Measurements from ENCODE around the gene FAM114A2. TPM values are rescaled to one million over a fixed set of nuclear protein-coding genes. Genes with fewer than 3 reads are reported as not detected.
A peak's percentile ranks its signal among the peaks of the same experiment; 100 is the strongest.

FAM114A2 gene
- total and polyA plus RNA-seq, 8 donors, result 4.9 to 25.9 (median 11.2) TPM

- Histone ChIP-seq H3K27ac (no peak overlapping the region), H3K4me3 (no peak overlapping the region), H3K36me3 (peaks cover 0 to 13% (median 6%) of the 10 kb centered on the region in 4 donors), H3K9me3 (no peaks in the 10 kb centered on the region), H3K27me3 (no peaks in the 10 kb centered on the region), H3K4me1 (peaks cover 16 to 74% (median 34%) of the 10 kb centered on the region in 4 donors)
- intact Hi-C loops (cut with DNase I; ENCODE audit: low total_unique reads), result no loop called here
- 81 to 91% (median 88%) methylated on average over 3 of the region's 3 CpGs for WGBS, 5 donors
- TF ChIP-seq POLR2A (IDR thresholded peaks at IDR 0.05) (no peak), EP300 (IDR thresholded peaks at IDR 0.05) (no peak), POLR2AphosphoS5 (IDR thresholded peaks at IDR 0.05) (no peak)
- TF ChIP-seq, protein P1, sequence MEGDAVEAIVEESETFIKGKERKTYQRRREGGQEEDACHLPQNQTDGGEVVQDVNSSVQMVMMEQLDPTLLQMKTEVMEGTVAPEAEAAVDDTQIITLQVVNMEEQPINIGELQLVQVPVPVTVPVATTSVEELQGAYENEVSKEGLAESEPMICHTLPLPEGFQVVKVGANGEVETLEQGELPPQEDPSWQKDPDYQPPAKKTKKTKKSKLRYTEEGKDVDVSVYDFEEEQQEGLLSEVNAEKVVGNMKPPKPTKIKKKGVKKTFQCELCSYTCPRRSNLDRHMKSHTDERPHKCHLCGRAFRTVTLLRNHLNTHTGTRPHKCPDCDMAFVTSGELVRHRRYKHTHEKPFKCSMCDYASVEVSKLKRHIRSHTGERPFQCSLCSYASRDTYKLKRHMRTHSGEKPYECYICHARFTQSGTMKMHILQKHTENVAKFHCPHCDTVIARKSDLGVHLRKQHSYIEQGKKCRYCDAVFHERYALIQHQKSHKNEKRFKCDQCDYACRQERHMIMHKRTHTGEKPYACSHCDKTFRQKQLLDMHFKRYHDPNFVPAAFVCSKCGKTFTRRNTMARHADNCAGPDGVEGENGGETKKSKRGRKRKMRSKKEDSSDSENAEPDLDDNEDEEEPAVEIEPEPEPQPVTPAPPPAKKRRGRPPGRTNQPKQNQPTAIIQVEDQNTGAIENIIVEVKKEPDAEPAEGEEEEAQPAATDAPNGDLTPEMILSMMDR (IDR thresholded peaks at IDR 0.05), result no peak
- DNase-seq, result no peak
Observed at GRCh38 chr5:154044099-154044498, 5.4 kb upstream of the FAM114A2 start.

GRCh38 chr5:154042766-154043165, 4.1 kb upstream of the FAM114A2 start:
- H3K4me3 ChIP-seq, result no peak overlapping the region
- intact Hi-C loops (cut with DNase I; ENCODE audit: low total_unique reads), result no loop called here
- TF ChIP-seq POLR2A (IDR thresholded peaks at IDR 0.05) (no peak), POLR2AphosphoS5 (IDR thresholded peaks at IDR 0.05) (no peak), EP300 (IDR thresholded peaks at IDR 0.05) (no peak)
- TF ChIP-seq, protein P1 (IDR thresholded peaks at IDR 0.05), result no peak
- peak in 1 of 2 donors; percentile 16 for DNase-seq
- H3K9me3 ChIP-seq, result no peaks in the 10 kb centered on the region
- H3K4me1 ChIP-seq, result peaks cover 22 to 72% (median 31%) of the 10 kb centered on the region in 4 donors
- H3K27ac ChIP-seq, result peak overlapping the region in 1 of 5 donors; percentile 54
- no peaks in the 10 kb centered on the region for H3K27me3 ChIP-seq
- H3K36me3 ChIP-seq, result peaks cover 0 to 13% (median 6%) of the 10 kb centered on the region in 4 donors
- 25 to 41% (median 34%) methylated on average over 2 of the region's 2 CpGs for WGBS, 5 donors

DNA sequence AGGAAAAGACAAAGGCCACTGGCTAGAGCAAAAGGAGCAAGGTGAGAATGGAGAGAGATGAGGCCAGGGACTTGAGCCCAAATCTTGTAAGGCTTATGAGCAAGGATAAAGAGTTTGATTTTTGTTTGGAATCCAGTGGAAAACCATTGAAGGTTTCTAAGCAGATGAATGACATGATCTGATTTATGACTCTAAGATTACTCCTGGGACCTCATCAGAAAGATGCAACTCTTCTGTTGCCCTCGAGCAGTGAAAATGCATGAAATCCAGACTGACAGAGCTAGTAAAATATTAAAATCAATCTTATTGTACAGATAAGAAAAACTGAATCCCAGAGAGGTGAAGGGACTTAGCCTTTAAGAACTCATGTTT, 734 bp upstream of the FAM114A2 start:
- intact Hi-C loops (cut with DNase I; ENCODE audit: low total_unique reads), result no loop called here
- no peak for DNase-seq
- TF ChIP-seq POLR2AphosphoS5 (IDR thresholded peaks at IDR 0.05) (no peak), POLR2A (IDR thresholded peaks at IDR 0.05) (no peak), EP300 (IDR thresholded peaks at IDR 0.05) (no peak)
- TF ChIP-seq, protein P1 (IDR thresholded peaks at IDR 0.05), result no peak
- Histone ChIP-seq H3K27ac (peak overlapping the region in 4 of 5 donors; percentile 90 to 91 (median 90)), H3K9me3 (no peaks in the 10 kb centered on the region), H3K36me3 (no peaks in the 10 kb centered on the region), H3K27me3 (no peaks in the 10 kb centered on the region), H3K4me1 (peaks cover 26 to 63% (median 36%) of the 10 kb centered on the region in 4 donors), H3K4me3 (peak overlapping the region; percentile 76 to 89 (median 79))
- 33 to 49% (median 40%) methylated on average over 1 of the region's 1 CpG for WGBS, 5 donors

- DNase-seq, result peak in 1 of 2 donors; percentile 71
- 0 to 1% (median 0%) methylated on average over 22 of the region's 22 CpGs for WGBS, 5 donors
Observed at GRCh38 chr5:154038261-154038706, 426 bp downstream of the FAM114A2 start.

More at GRCh38 chr5:154038261-154038706, 426 bp downstream of the FAM114A2 start:
- intact Hi-C loops (cut with DNase I; ENCODE audit: low total_unique reads), result no loop called here
- H3K4me1 ChIP-seq, result peaks cover 26 to 51% (median 36%) of the 10 kb centered on the region in 4 donors
- no peaks in the 10 kb centered on the region for H3K27me3 ChIP-seq
- TF ChIP-seq POLR2A (IDR thresholded peaks at IDR 0.05) (no peak), EP300 (IDR thresholded peaks at IDR 0.05) (no peak), POLR2AphosphoS5 (IDR thresholded peaks at IDR 0.05) (no peak)
- TF ChIP-seq, protein P1 (IDR thresholded peaks at IDR 0.05), result no peak
- peaks cover 0 to 2% (median 0%) of the 10 kb centered on the region in 4 donors for H3K36me3 ChIP-seq
- no peaks in the 10 kb centered on the region for H3K9me3 ChIP-seq
- peak overlapping the region; percentile 78 to 91 (median 90) for H3K27ac ChIP-seq
- peak overlapping the region; percentile 76 to 89 (median 79) for H3K4me3 ChIP-seq

Data from stomach (tissue), 9 donors.